HEK293 (cell line): ENCODE measurements around the gene EVI5L.

ENCODE experiments used
- CTCF ChIA-PET: fragments of 350-600 bp; formaldehyde crosslinking; extraction: SDS; loops from one replicate; lab custom pipeline; 2021; ENCODE audit warnings: antibody characterized with exemption; lab: Yijun Ruan, JAX
- POLR2A ChIA-PET: fragments of 300-600 bp; formaldehyde crosslinking; extraction: SDS; loops from one replicate; lab custom pipeline; 2020; ENCODE audit warnings: antibody characterized with exemption, inconsistent platforms; lab: Yijun Ruan, JAX
- H3K27ac ChIP-seq: fragments of 200-500 bp; sonication (Bioruptor generic); 2 replicates; pipeline ENCODE4 v1.5.1; 2014; ENCODE audit warnings: low read depth, low read length, control low read depth, inconsistent platforms; ENCODE audit errors: extremely low read depth
- H3K36me3 ChIP-seq, 2 experiments: fragments of 200-500 bp in 1 of 2; sonication (Bioruptor generic) in 1 of 2; 1 replicate in 1 of 2; 2 replicates in 1 of 2; pipeline ENCODE4 v1.5.1; 2014 to 2017; ENCODE audit warnings: inconsistent platforms in 2 of 2, low read length in 2 of 2; ENCODE audit not compliant: control insufficient read depth in 2 of 2, insufficient read depth in 1 of 2
- H3K4me1 ChIP-seq: fragments of 200-500 bp; sonication (Bioruptor generic); 2 replicates; pipeline ENCODE4 v1.5.1; 2014; ENCODE audit warnings: mild to moderate bottlenecking, low read length, inconsistent platforms; ENCODE audit not compliant: control insufficient read depth, insufficient read depth
- H3K4me3 ChIP-seq: 2 replicates; pipeline ENCODE4 v1.5.1; 2011; ENCODE audit warnings: low read depth, mild to moderate bottlenecking, control low read depth, low read length, moderate library complexity
- H3K9me3 ChIP-seq: fragments of 200-500 bp; sonication (Bioruptor generic); 2 replicates; pipeline ENCODE4 v1.5.1; 2014; ENCODE audit warnings: low read depth, low read length, inconsistent platforms; ENCODE audit not compliant: control insufficient read depth, insufficient read depth
- GLI2 ChIP-seq: fragments of 450-650 bp; formaldehyde crosslinking; IDR thresholded peaks from 2 replicates; pipeline ENCODE4; 2017; ENCODE audit warnings: missing biosample characterization, missing genetic modification characterization, low read depth, borderline replicate concordance
- HOXD13 ChIP-seq: sonication (generic); formaldehyde crosslinking; IDR thresholded peaks from 2 replicates; pipeline ENCODE4 v1.8.0; 2022; ENCODE audit warnings: missing genetic modification reagents, borderline replicate concordance
- TCF7L2 ChIP-seq: IDR thresholded peaks from 2 replicates; pipeline ENCODE4 v1.6.1; 2011; ENCODE audit warnings: low read depth, mild to moderate bottlenecking, inconsistent platforms, low read length, moderate library complexity, borderline replicate concordance
- ZNF248 ChIP-seq: fragments of 450-650 bp; formaldehyde crosslinking; IDR thresholded peaks from 2 replicates; pipeline ENCODE4 v1.5.1; 2017; ENCODE audit warnings: missing biosample characterization, missing genetic modification characterization
- ZNF274 ChIP-seq, 2 experiments: fragments of 200-500 bp in 1 of 2; fragments of 450-650 bp in 1 of 2; sonication (Bioruptor generic) in 1 of 2; formaldehyde crosslinking in 1 of 2; IDR thresholded peaks; 2 replicates each; pipeline versions ENCODE4 v1.5.1 to v1.6.1; 2014 to 2016; ENCODE audit warnings: borderline replicate concordance in 1 of 2, inconsistent platforms in 1 of 2, low read length in 1 of 2, missing biosample characterization in 1 of 2, missing genetic modification characterization in 1 of 2
- ZNF292 ChIP-seq: fragments of 450-650 bp; formaldehyde crosslinking; IDR thresholded peaks from 2 replicates; pipeline ENCODE4 v1.5.1; 2016; ENCODE audit warnings: low read depth, missing biosample characterization, missing genetic modification characterization, borderline replicate concordance
- ZNF48 ChIP-seq: fragments of 450-650 bp; formaldehyde crosslinking; IDR thresholded peaks from 2 replicates; pipeline ENCODE4 v1.5.1; 2016; ENCODE audit warnings: missing biosample characterization, missing genetic modification characterization
- ZNF521 ChIP-seq: fragments of 450-650 bp; formaldehyde crosslinking; IDR thresholded peaks from 2 replicates; pipeline ENCODE4 v1.5.1; 2017; ENCODE audit warnings: missing biosample characterization, mild to moderate bottlenecking, missing genetic modification characterization
- ZNF585B ChIP-seq: fragments of 450-650 bp; formaldehyde crosslinking; IDR thresholded peaks from 2 replicates; pipeline ENCODE4 v1.5.1; 2016; ENCODE audit warnings: missing biosample characterization, missing genetic modification characterization
- TF ChIP-seq, protein P1 (sequence below): fragments of 450-650 bp; formaldehyde crosslinking; IDR thresholded peaks from 2 replicates; pipeline ENCODE4 v1.5.1; 2017; ENCODE audit warnings: missing biosample characterization, missing genetic modification characterization
- TF ChIP-seq, protein P2 (sequence below): sonication (generic); formaldehyde crosslinking; IDR thresholded peaks from 2 replicates; pipeline ENCODE4 v1.8.1; 2022; ENCODE audit warnings: mild to moderate bottlenecking, moderate library complexity, missing genetic modification reagents
- TF ChIP-seq, protein P3 (sequence below): fragments of 450-650 bp; formaldehyde crosslinking; IDR thresholded peaks from 2 replicates; pipeline ENCODE4 v1.5.1; 2016; ENCODE audit warnings: missing biosample characterization, missing genetic modification characterization
- TF ChIP-seq, protein P4 (sequence below): fragments of 450-650 bp; formaldehyde crosslinking; IDR thresholded peaks from 2 replicates; pipeline ENCODE4 v1.5.1; 2016; ENCODE audit warnings: missing biosample characterization, missing genetic modification characterization
- TF ChIP-seq, protein P5 (sequence below): fragments of 450-650 bp; formaldehyde crosslinking; IDR thresholded peaks from 2 replicates; pipeline ENCODE4 v1.5.1; 2017; ENCODE audit warnings: missing biosample characterization, missing genetic modification characterization

Gene EVI5L

DNA sequence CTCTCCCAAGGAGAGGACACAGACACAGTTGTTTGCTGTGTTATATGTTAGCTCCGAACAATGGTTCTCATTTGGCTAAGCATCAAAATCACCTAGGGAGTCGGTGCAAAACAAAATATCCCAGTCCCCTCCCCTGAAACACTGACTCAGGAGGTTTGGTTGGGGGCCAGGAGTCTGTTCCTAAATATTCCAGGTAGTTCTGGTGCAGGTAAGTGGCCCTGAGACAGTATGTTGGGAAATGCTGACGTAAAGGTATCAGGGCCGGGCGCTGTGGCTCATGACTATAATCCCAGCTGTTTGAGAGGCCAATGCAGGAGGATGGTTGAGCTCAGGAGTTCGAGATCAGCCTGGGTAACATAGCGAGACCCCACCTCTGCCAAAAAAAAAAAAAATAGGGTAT lies 71.3 kb downstream of the EVI5L start:
- H3K4me1 ChIP-seq: peaks cover 5% of the 10 kb centered on the region; the same call in 1 of the 2 replicates
- no peak for TF ChIP-seq ZNF274 (IDR thresholded peaks at IDR 0.05; ENCODE audit: low read length)
- TF ChIP-seq ZNF274 (tag by site-specific recombination; IDR thresholded peaks at IDR 0.05; ENCODE audit: borderline replicate concordance): no peak
- TF ChIP-seq ZNF248 (tag by site-specific recombination): no peak
- TF ChIP-seq, protein P1, sequence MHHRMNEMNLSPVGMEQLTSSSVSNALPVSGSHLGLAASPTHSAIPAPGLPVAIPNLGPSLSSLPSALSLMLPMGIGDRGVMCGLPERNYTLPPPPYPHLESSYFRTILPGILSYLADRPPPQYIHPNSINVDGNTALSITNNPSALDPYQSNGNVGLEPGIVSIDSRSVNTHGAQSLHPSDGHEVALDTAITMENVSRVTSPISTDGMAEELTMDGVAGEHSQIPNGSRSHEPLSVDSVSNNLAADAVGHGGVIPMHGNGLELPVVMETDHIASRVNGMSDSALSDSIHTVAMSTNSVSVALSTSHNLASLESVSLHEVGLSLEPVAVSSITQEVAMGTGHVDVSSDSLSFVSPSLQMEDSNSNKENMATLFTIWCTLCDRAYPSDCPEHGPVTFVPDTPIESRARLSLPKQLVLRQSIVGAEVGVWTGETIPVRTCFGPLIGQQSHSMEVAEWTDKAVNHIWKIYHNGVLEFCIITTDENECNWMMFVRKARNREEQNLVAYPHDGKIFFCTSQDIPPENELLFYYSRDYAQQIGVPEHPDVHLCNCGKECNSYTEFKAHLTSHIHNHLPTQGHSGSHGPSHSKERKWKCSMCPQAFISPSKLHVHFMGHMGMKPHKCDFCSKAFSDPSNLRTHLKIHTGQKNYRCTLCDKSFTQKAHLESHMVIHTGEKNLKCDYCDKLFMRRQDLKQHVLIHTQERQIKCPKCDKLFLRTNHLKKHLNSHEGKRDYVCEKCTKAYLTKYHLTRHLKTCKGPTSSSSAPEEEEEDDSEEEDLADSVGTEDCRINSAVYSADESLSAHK: no peak
- TF ChIP-seq ZNF585B (tag by site-specific recombination): no peak
- no peak for TF ChIP-seq ZNF48 (tag by site-specific recombination)
- no peak for TF ChIP-seq ZNF292 (tag by site-specific recombination)
- no peak for TF ChIP-seq ZNF521 (tag by site-specific recombination)
- TF ChIP-seq TCF7L2: no peak
- no peak for TF ChIP-seq GLI2
- TF ChIP-seq HOXD13: no peak
- TF ChIP-seq, all 188 proteins: peak for 0
- POLR2A ChIA-PET: interaction anchor here (0.6 to 3.4 kb wide), 8 partner anchors 9 to 262 kb away, joined by 3 to 22 read pairs (median 6); partner anchors contain the start of genes LRRC8E and SNAPC2
- no peak overlapping the region for H3K27ac ChIP-seq
- H3K36me3 ChIP-seq: peaks cover 3 to 37% of the 10 kb centered on the region in 2 experiments; a peak in 2 of 3 replicates
- CTCF ChIA-PET: interaction anchor here (1.1 to 3.1 kb wide), 3 partner anchors 32 to 333 kb away, joined by 3 to 21 read pairs (median 8); no protein-coding TSS in a partner anchor
- H3K4me3 ChIP-seq: no peak overlapping the region
- H3K9me3 ChIP-seq: no peaks in the 10 kb centered on the region

DNA sequence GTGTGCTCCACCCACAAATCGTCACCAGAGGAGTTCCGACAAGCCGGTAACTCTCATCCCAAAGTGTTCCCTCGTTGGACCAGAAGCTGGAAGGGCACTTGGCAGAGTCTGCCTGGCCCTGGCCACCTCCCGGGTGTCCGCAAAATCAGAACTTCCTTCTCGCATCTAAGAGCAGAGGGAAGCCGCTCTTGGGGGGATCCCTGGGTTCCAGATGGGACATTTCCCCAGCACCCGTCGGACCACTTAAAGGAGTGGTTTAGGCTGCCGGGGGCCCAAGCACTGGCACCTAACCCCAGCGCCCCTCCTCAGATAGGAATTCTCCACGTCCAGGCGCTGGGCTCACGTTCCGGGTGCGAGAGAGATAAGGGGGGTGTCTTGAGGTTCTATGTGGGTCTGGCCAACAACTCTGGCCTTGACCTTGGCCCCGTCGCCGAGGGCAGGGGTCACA lies 72.8 kb downstream of the EVI5L start:
- Histone ChIP-seq H3K36me3 (peaks cover 0 to 42% of the 10 kb centered on the region in 2 experiments; a peak in 1 of 3 replicates), H3K9me3 (no peaks in the 10 kb centered on the region), H3K4me1 (peaks cover 5% of the 10 kb centered on the region; the same call in 1 of the 2 replicates), H3K27ac (peak overlapping the region; percentile 80), H3K4me3 (peak overlapping the region; percentile 62)
- POLR2A ChIA-PET: interaction anchor here (0.6 to 3.4 kb wide), 24 partner anchors 9 to 803 kb away, joined by 3 to 25 read pairs (median 8); partner anchors contain the start of genes LRRC8E, PRR36, SNAPC2 and TGFBR3L
- TF ChIP-seq, protein P2, sequence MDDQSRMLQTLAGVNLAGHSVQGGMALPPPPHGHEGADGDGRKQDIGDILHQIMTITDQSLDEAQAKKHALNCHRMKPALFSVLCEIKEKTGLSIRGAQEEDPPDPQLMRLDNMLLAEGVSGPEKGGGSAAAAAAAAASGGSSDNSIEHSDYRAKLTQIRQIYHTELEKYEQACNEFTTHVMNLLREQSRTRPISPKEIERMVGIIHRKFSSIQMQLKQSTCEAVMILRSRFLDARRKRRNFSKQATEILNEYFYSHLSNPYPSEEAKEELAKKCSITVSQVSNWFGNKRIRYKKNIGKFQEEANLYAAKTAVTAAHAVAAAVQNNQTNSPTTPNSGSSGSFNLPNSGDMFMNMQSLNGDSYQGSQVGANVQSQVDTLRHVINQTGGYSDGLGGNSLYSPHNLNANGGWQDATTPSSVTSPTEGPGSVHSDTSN (CRISPR knock-in tag): peak; percentile 48; the same call in 1 of the 2 replicates
- TF ChIP-seq, protein P3, sequence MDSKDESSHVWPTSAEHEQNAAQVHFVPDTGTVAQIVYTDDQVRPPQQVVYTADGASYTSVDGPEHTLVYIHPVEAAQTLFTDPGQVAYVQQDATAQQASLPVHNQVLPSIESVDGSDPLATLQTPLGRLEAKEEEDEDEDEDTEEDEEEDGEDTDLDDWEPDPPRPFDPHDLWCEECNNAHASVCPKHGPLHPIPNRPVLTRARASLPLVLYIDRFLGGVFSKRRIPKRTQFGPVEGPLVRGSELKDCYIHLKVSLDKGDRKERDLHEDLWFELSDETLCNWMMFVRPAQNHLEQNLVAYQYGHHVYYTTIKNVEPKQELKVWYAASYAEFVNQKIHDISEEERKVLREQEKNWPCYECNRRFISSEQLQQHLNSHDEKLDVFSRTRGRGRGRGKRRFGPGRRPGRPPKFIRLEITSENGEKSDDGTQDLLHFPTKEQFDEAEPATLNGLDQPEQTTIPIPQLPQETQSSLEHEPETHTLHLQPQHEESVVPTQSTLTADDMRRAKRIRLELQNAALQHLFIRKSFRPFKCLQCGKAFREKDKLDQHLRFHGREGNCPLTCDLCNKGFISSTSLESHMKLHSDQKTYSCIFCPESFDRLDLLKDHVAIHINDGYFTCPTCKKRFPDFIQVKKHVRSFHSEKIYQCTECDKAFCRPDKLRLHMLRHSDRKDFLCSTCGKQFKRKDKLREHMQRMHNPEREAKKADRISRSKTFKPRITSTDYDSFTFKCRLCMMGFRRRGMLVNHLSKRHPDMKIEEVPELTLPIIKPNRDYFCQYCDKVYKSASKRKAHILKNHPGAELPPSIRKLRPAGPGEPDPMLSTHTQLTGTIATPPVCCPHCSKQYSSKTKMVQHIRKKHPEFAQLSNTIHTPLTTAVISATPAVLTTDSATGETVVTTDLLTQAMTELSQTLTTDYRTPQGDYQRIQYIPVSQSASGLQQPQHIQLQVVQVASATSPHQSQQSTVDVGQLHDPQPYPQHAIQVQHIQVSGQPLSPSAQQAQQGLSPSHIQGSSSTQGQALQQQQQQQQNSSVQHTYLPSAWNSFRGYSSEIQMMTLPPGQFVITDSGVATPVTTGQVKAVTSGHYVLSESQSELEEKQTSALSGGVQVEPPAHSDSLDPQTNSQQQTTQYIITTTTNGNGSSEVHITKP: 0 out of 2 replicates have a peak, but pooled peaks have one; percentile 20
- TF ChIP-seq, protein P4, sequence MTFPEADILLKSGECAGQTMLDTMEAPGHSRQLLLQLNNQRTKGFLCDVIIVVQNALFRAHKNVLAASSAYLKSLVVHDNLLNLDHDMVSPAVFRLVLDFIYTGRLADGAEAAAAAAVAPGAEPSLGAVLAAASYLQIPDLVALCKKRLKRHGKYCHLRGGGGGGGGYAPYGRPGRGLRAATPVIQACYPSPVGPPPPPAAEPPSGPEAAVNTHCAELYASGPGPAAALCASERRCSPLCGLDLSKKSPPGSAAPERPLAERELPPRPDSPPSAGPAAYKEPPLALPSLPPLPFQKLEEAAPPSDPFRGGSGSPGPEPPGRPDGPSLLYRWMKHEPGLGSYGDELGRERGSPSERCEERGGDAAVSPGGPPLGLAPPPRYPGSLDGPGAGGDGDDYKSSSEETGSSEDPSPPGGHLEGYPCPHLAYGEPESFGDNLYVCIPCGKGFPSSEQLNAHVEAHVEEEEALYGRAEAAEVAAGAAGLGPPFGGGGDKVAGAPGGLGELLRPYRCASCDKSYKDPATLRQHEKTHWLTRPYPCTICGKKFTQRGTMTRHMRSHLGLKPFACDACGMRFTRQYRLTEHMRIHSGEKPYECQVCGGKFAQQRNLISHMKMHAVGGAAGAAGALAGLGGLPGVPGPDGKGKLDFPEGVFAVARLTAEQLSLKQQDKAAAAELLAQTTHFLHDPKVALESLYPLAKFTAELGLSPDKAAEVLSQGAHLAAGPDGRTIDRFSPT: 0 out of 2 replicates have a peak, but pooled peaks have one; percentile 21
- TF ChIP-seq, protein P5, sequence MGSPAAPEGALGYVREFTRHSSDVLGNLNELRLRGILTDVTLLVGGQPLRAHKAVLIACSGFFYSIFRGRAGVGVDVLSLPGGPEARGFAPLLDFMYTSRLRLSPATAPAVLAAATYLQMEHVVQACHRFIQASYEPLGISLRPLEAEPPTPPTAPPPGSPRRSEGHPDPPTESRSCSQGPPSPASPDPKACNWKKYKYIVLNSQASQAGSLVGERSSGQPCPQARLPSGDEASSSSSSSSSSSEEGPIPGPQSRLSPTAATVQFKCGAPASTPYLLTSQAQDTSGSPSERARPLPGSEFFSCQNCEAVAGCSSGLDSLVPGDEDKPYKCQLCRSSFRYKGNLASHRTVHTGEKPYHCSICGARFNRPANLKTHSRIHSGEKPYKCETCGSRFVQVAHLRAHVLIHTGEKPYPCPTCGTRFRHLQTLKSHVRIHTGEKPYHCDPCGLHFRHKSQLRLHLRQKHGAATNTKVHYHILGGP (tag by site-specific recombination): no peak
- CTCF ChIA-PET: interaction anchor here (0.5 to 1.5 kb wide), 8 partner anchors 13 to 376 kb away, joined by 3 to 12 read pairs (median 4); no protein-coding TSS in a partner anchor
